GM18498 (cell line): ENCODE data around the gene CD3D.
"Not testable (repeated sequence)": the region's sequence is repeated elsewhere in the genome, so short reads cannot be mapped to it uniquely, and the experiment has no call there.

Experiments used
- ATAC-seq: cut with Tn5 transposase; IDR thresholded peaks from one replicate; pipeline ENCODE4 v1.9.1; 2021; ENCODE audit warnings: mild to moderate bottlenecking, moderate library complexity; ENCODE audit not compliant: unreplicated experiment

Gene CD3D

GRCh38 chr11:118339281-118339961 lies 3.1 kb downstream of the CD3D start:
- no peak for ATAC-seq

GRCh38 chr11:118338637-118339061 lies 3.9 kb downstream of the CD3D start:
- ATAC-seq: no peak

- no peak for ATAC-seq
Observed at GRCh38 chr11:118334745-118335144, 7.8 kb downstream of the CD3D start.

GRCh38 chr11:118328745-118329144 lies 13.8 kb downstream of the CD3D start:
- ATAC-seq: no peak

GRCh38 chr11:118325283-118325682 lies 17.2 kb downstream of the CD3D start:
- ATAC-seq: no peak

- no peak for ATAC-seq
Observed at GRCh38 chr11:118322721-118323120, 19.8 kb downstream of the CD3D start.

GRCh38 chr11:118321386-118322082 lies 21.0 kb downstream of the CD3D start:
- no peak for ATAC-seq

- ATAC-seq: no peak
Observed at GRCh38 chr11:118320515-118320914, 22.0 kb downstream of the CD3D start.

GRCh38 chr11:118319337-118319707 lies 23.2 kb downstream of the CD3D start:
- ATAC-seq: no peak

- no peak for ATAC-seq
Observed at GRCh38 chr11:118318581-118319336, 23.7 kb downstream of the CD3D start.

- ATAC-seq: no peak
Observed at GRCh38 chr11:118318124-118318523, 24.4 kb downstream of the CD3D start.

- ATAC-seq: no peak
Observed at GRCh38 chr11:118314988-118315411, 27.5 kb downstream of the CD3D start.

- ATAC-seq: no peak
Observed at GRCh38 chr11:118313242-118313641, 29.3 kb downstream of the CD3D start.

- no peak for ATAC-seq
Observed at GRCh38 chr11:118312328-118312727, 30.2 kb downstream of the CD3D start.

- no peak for ATAC-seq
Observed at GRCh38 chr11:118311518-118311917, 31.0 kb downstream of the CD3D start.

GRCh38 chr11:118310781-118311485 lies 31.6 kb downstream of the CD3D start:
- no peak for ATAC-seq

- no peak for ATAC-seq
Observed at GRCh38 chr11:118310271-118310670, 32.2 kb downstream of the CD3D start.

- not testable (repeated sequence) for ATAC-seq
Observed at GRCh38 chr11:118308995-118309528, 33.4 kb downstream of the CD3D start.

- no peak for ATAC-seq
Observed at GRCh38 chr11:118306556-118306955, 35.9 kb downstream of the CD3D start.

GRCh38 chr11:118305726-118306125 lies 36.8 kb downstream of the CD3D start:
- no peak for ATAC-seq
